Loucy (cell line): ENCODE data around the gene RAB11FIP3.
A peak's percentile ranks its signal among the peaks of the same experiment; 100 is the strongest.

Experiments used
- H2AFZ ChIP-seq: fragments of 200-600 bp; sonication (generic); 2 replicates; pipeline ENCODE4 v1.6.0; 2016; ENCODE audit warnings: antibody characterized with exemption, mild to moderate bottlenecking, low read length, moderate library complexity
- H3F3A ChIP-seq: fragments of 200-600 bp; 2 replicates; pipeline ENCODE4 v1.6.0; 2016; ENCODE audit warnings: antibody characterized with exemption, low read depth, mild to moderate bottlenecking
- H3K27me3 ChIP-seq: fragments of 200-600 bp; sonication (generic); 2 replicates; pipeline ENCODE4 v1.6.1; 2014; ENCODE audit warnings: low read length, mild to moderate bottlenecking; ENCODE audit not compliant: insufficient read depth, poor library complexity, severe bottlenecking
- H3K36me3 ChIP-seq: fragments of 200-600 bp; sonication (generic); 2 replicates; pipeline ENCODE4 v1.6.1; 2016; ENCODE audit warnings: low read length; ENCODE audit not compliant: insufficient read depth
- H3K4me1 ChIP-seq: fragments of 200-600 bp; sonication (generic); 2 replicates; pipeline ENCODE4 v1.5.1; 2014; ENCODE audit warnings: low read length, mild to moderate bottlenecking; ENCODE audit not compliant: insufficient read depth, poor library complexity, severe bottlenecking
- H3K4me2 ChIP-seq: fragments of 200-600 bp; sonication (generic); 2 replicates; pipeline ENCODE4 v1.6.0; 2014; ENCODE audit warnings: antibody characterized with exemption, low read length, low read depth, mild to moderate bottlenecking; ENCODE audit not compliant: poor library complexity, severe bottlenecking
- H3K4me3 ChIP-seq: fragments of 200-600 bp; sonication (generic); 2 replicates; pipeline ENCODE4 v1.5.1; 2014; ENCODE audit warnings: low read length, mild to moderate bottlenecking, mixed read lengths; ENCODE audit not compliant: poor library complexity, severe bottlenecking
- H3K79me2 ChIP-seq: fragments of 200-600 bp; sonication (generic); 2 replicates; pipeline ENCODE4 v1.6.1; 2014; ENCODE audit warnings: low read length; ENCODE audit not compliant: insufficient read depth
- H3K9ac ChIP-seq: fragments of 200-600 bp; sonication (generic); 2 replicates; pipeline ENCODE4 v1.6.0; 2014; ENCODE audit warnings: mild to moderate bottlenecking, low read depth, low read length, moderate library complexity; ENCODE audit not compliant: poor library complexity, severe bottlenecking
- H3K9me2 ChIP-seq: fragments of 200-600 bp; sonication (generic); replicated peaks from 2 replicates; pipeline ENCODE4 v1.6.1; 2016; ENCODE audit warnings: low read depth, low read length, mixed read lengths
- H3K9me3 ChIP-seq: fragments of 200-600 bp; sonication (generic); 2 replicates; pipeline ENCODE4 v1.6.1; 2014; ENCODE audit warnings: mild to moderate bottlenecking, antibody characterized with exemption, low read length, low read depth; ENCODE audit not compliant: insufficient read depth
- H4K20me1 ChIP-seq: fragments of 200-600 bp; sonication (generic); 2 replicates; pipeline ENCODE4 v1.6.0; 2014; ENCODE audit warnings: antibody characterized with exemption, low read length, mild to moderate bottlenecking; ENCODE audit not compliant: insufficient read depth, poor library complexity, severe bottlenecking
- CTCF ChIP-seq: fragments of 200-600 bp; sonication (generic); conservative IDR thresholded peaks from 2 replicates; pipeline ENCODE4 v1.5.1; 2014; ENCODE audit warnings: mild to moderate bottlenecking, antibody characterized with exemption, low read length
- EZH2phosphoT487 ChIP-seq: fragments of 200-600 bp; IDR thresholded peaks from 2 replicates; pipeline ENCODE4 v1.6.1; 2018; ENCODE audit warnings: antibody characterized with exemption, mild to moderate bottlenecking, moderate library complexity, borderline replicate concordance

RAB11FIP3 gene

GRCh38 chr16:379183-379960 lies 46.1 kb upstream of the RAB11FIP3 start:
- Histone ChIP-seq H3F3A (no peaks in the 10 kb centered on the region), H3K9ac (peak overlapping the region; percentile 76)

GRCh38 chr16:379961-380761 lies 45.3 kb upstream of the RAB11FIP3 start:
- H4K20me1 ChIP-seq, result no peaks in the 10 kb centered on the region

More at GRCh38 chr16:379183-379960, 46.1 kb upstream of the RAB11FIP3 start:
- Histone ChIP-seq H3K36me3 (no peaks in the 10 kb centered on the region), H3K4me1 (peaks cover 18% of the 10 kb centered on the region), H3K79me2 (peaks cover 21% of the 10 kb centered on the region), H3K9me3 (no peaks in the 10 kb centered on the region), H4K20me1 (no peaks in the 10 kb centered on the region), H3K4me2 (peak overlapping the region; percentile 70), H3K27me3 (no peaks in the 10 kb centered on the region), H3K9me2 (no peaks in the 10 kb centered on the region), H3K4me3 (peak overlapping the region; percentile 76), H2AFZ (no peak overlapping the region)
- no peak for TF ChIP-seq EZH2phosphoT487
- no peak for TF ChIP-seq CTCF

GRCh38 chr16:380762-381011 lies 44.8 kb upstream of the RAB11FIP3 start:
- Histone ChIP-seq H3K79me2 (peaks cover 21% of the 10 kb centered on the region), H3K9me2 (no peaks in the 10 kb centered on the region), H2AFZ (no peak overlapping the region), H3K36me3 (no peaks in the 10 kb centered on the region), H3K9ac (peak overlapping the region; percentile 76), H4K20me1 (no peaks in the 10 kb centered on the region), H3K9me3 (no peaks in the 10 kb centered on the region), H3F3A (no peaks in the 10 kb centered on the region), H3K4me2 (peak overlapping the region; percentile 70), H3K4me3 (peak overlapping the region; percentile 76), H3K4me1 (peaks cover 18% of the 10 kb centered on the region), H3K27me3 (no peaks in the 10 kb centered on the region)
- no peak for TF ChIP-seq EZH2phosphoT487
- no peak for TF ChIP-seq CTCF

More at GRCh38 chr16:379961-380761, 45.3 kb upstream of the RAB11FIP3 start:
- Histone ChIP-seq H3K36me3 (no peaks in the 10 kb centered on the region), H3K9me3 (no peaks in the 10 kb centered on the region), H3K4me2 (peak overlapping the region; percentile 70), H2AFZ (no peak overlapping the region), H3F3A (no peaks in the 10 kb centered on the region), H3K9ac (peak overlapping the region; percentile 76), H3K4me3 (peak overlapping the region; percentile 76), H3K79me2 (peaks cover 21% of the 10 kb centered on the region), H3K4me1 (peaks cover 18% of the 10 kb centered on the region), H3K9me2 (no peaks in the 10 kb centered on the region), H3K27me3 (no peaks in the 10 kb centered on the region)
- TF ChIP-seq EZH2phosphoT487 (no peak), CTCF (no peak)
